Measurements from ENCODE around the gene CDPF1.
A peak's percentile ranks its signal among the peaks of the same experiment; 100 is the strongest.

Gene CDPF1, protein sequence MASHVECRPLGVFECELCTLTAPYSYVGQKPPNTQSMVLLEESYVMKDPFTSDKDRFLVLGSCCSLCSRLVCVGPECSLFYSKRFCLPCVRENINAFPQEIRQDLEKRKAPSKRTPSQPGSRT

DNA sequence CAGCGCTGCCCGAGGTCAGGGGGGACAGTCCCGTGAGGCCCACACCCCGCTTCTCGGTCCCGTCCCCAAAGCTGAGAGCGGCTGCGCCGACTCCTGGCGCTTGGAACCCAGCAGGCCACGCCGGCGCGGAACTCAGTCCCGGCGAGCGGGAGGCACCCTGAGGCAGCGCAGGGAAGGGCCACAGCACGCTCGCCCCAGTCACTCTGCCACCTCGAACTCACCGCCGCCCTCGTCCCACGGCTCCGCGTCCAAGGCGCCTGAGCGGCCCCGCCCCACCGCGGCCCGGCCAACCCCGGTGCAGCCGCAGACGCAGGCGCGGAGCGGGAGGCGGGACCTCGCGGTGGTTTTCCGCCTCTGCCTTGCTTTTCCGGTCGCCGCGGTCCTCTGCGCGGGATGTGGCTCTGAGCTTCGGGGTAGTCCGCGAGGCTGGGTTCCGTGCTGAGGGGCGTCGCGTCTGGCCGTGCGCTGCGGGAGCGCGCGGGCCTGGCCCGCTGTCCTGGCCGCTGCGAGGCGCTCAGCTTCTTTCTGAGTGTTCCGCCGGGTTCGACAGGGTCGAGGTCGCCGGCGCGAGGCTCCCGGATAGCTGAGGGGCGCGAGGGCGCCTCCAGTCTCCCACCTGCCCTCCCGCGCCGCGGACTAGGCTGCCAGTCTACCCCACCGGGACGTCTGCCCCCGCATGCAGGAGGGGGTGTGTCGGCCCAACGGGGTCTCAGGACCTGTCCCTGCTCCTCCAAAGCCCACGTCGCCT, at the start of gene CDPF1:
CDPF1 (minus strand) TSS at position 259 of the 748 bp plus-strand sequence. CDS start 2,009 bp downstream, outside the sequence.
- peak; percentile 1 to 40 for DNase-seq

DNA sequence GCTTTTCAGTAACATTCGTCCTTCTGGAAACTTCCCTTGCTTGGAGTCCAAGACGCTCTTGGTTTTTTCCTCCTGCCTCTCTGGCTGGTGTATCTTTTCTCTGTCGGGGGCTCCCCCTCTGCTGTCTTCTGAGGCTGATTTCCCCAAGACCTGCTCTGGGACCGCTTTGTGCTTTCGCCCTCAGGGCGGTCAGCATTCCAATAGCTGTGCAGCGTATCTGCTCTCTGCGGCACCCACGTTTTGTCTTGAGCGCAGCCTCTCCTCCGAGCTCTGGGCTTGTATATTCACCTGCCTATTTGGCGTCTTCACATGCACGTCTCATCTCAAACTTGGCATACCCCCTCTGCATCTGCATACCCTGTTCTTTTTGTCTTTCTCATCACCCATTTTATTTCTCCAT, 49.0 kb upstream of the CDPF1 start:
- DNase-seq = no peak

DNA sequence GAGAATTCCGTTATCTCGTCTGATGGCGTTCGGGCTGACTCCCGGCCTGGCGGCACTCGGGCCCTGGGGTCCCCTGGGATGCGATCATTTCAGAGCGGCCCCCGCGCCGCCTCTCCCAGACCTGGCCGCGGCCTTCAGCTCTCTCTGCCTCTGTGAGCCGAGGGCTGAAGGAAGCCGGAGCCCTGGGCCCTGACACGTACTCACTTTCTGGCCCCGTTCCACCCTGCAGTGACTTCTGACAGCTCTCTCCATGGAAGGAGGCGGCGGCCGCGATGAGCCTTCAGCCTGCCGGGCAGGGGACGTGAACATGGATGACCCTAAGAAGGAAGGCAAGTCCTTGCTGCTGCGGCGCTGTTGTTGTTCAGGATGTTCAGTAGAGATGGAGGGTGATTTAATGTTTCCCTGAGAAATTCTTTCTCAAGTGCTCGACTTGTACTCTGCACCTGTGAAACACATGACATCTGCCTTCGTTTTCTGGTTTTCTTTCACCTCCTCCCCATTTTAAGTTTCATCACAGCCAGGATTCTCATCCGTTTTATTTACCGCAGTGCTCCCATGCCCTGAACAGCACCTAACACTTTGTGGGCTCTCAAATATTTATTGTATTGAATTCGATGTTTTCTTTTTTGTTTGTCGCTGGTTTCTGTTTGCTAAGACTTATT, 47.2 kb upstream of the CDPF1 start:
- DNase-seq = no peak

DNA sequence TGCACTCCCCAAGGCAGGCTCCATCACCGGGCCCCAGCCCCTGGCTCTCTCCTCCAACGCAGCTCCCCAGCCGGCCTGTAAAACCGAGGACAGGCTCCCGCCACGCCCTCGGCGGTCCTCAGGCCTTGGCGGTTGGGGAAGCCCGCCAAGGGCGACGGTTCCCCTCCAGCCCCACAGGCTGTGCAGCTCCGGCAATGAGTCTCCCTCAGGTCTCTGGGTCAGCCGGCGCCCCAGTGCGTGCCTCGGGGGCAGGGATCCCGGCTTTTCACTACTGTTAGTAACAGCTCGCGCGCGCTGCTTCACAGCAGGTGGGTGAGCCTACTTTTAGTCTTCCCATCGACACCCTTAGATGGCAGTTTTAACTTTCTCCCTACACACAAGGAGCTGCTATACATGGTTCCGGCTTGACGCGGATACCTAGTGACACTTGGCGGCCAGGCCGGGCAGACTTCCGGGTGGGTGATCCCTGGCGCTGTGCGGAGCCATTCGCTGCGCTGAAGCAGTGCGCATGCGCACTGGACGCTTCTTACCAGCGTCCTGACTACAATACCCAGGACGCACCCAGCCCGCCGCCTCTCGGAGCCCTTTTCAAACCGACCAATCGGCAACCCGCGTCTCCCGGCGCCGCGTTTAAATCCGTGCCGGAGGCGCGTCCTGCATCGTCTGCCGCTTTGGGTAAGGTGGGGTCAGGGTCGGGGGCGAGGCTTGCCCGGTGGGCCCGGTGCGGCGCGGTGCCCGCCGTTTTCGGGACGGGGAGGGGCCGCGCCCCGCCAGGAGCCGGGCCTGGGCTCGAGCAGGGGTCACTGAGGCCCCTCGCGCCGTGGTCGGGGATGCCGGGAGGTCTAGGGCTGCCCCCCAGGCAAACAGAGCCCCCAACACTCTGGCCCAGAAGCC, 46.4 kb upstream of the CDPF1 start, which contains the start of gene GTSE1:
GTSE1 (plus strand) TSS at position 614 of the 894 bp plus-strand sequence. CDS start 531 bp downstream, outside the sequence.
- DNase-seq = peak; percentile 33 to 54

DNA sequence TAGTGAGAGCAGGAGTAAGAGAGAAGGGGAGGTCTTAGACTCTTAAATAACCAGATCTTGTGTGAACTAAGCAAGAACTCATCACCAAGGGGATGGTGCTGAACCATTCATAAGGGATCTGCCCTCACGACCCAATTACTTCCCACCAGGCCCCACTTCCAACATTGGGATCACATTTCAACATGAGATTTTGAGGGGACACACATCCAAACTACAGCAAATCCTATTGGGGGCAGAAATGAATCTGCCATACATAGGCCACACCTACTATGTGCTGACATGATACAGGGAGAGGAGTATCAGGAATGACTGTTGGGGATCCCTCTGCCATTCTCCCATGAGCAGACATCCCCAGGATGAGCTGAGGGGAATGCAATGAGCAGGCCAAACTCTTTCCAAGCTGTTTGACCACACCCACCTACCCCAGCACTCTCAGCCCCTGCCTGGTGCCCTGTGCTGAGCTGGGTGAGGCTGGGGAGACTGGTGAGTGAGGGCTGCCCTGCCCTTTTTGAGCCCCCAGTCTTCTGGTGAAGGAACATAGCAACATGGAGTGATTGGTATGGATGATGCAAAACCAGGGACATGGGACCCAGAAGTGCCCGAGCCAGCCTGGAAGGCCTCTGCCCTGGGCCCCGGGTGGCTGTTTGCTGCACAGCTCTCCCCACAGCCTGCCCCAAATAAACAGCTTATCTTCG, 45.3 kb upstream of the CDPF1 start:
- DNase-seq = no peak

DNA sequence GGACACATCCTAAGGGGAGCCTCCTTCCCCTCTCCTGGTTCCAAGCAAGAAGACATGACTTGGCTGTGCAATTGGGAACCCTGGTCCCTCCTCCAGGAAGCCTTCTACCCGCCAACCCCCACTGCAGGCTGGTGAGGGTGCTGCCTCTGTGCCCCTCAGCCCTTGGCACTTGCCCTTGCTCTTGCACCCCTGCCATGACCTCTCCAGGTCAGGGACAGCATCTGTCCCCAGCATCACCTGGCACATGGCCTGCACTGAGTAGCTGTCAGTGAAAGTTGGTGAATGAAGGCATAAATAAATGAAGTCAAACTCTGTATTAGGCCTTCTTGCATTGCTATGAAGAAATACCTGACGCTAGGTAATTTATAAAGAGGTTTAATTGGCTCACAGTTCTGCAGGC, 44.7 kb upstream of the CDPF1 start:
- DNase-seq = no peak

DNA sequence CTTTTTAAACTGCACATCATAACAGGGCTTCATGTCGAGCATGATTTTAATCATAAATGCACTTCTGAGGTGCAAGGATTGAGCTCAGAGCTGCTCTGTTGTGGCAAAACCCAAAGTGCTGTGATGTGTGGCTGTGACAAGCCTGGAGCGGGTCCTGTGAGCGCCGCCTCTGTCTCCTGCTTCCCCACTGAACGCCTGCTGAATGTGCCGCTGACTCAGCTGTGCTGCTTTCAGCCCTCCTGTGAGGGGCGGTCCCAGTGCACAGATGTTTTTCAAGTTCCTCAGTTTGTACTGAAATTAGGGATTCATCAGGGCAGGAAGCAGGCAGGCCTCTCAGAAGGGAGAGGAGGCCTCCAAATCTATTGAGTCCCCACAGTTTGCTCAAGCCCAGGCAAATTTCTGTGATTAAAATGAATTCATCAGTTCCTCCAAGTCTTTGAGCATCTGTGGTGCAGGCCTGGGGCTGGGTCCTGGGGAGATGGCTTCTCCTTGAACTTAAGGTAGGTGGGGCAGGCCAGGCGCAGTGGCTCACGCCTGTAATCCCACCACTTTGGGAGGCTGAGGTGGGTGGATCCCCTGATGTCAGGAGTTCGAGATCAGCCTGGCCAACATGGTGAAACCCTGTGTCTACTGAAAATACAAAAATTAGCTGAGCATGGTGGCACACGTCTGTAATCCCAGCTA, 43.6 kb upstream of the CDPF1 start:
- no peak for DNase-seq

DNA sequence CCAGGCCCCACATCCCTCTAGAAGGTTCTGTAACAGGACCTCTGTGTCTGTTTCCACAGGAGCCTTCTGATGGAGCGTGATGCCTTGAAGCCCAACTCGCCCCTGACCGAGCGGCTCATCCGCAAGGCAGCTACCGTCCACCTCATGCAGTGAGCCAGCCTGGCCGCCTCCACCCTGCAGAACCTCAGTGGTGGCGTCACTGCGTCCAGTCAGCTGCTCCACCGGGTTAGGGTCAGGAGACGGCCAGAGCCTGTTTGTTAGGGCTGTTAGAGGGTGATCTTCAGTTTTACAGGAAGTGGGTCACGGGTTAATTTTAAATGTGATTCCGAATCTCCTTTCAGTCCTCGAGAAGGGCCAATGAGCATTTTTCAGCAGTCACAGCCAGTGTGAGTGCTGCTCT, 42.6 kb upstream of the CDPF1 start:
- DNase-seq = no peak

DNA sequence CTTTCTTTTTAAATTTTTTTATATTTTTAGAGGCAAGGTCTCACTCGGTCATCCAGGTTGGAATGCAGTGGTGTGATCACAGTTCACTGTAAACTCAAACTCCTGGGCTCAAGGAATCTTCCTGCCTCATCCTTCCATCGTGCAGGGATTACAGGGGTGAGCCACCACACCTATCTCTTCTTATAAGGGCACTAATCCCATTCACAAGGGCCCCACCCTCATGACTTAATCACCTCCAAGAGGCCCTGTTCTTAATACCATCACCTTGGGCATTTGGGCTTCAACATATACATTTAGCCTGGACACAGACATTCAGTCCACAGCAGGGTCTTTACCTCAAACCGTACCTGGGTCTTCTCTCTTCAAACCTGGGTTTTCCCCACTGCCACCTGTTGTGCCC, 42.1 kb upstream of the CDPF1 start:
- DNase-seq = no peak

DNA sequence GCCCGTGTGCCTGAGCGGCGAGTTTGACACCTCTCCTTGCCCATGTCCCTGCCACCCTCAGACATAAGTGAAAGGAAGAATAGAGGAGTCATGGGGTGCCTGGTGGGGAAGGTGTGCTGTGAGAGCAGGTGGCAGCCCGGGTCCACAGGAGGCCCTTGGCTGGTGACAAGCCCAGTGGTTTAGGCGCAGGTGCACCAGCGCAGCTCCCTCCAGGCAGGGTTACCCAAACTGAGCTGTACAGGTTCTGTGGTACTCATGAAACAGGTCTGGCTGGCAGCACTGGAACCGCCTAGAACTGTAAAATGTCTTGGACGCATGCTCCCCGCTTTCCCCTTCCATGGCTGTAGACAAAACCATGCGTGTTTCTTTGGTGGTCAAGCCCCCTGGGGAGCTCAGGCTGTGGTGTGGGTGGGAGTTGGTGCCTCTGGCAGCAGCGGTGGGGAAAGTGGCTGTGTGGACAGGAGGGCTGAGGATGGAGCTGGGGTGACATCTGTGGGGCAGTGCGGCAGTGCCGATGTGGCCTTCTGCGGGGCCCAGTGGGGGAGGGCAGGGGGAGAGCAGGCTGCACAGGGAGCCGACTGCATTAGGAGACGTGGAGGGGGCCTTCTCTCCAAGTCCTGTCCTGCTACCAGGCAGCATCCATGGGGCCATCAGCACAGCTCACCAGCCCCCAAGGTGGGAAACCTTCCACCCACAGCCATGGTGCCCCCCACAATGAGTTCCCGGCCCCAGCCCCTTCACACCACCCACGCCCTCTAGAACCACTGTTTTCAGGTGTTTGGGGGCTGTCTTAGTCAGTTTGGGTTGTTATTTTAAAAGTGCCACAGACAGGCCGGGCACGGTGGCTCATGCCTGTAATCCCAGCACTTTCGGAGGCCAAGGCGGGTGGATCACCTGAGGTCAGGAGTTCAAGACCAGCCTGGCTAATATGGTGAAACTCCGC, 41.0 kb upstream of the CDPF1 start:
- DNase-seq = no peak

DNA sequence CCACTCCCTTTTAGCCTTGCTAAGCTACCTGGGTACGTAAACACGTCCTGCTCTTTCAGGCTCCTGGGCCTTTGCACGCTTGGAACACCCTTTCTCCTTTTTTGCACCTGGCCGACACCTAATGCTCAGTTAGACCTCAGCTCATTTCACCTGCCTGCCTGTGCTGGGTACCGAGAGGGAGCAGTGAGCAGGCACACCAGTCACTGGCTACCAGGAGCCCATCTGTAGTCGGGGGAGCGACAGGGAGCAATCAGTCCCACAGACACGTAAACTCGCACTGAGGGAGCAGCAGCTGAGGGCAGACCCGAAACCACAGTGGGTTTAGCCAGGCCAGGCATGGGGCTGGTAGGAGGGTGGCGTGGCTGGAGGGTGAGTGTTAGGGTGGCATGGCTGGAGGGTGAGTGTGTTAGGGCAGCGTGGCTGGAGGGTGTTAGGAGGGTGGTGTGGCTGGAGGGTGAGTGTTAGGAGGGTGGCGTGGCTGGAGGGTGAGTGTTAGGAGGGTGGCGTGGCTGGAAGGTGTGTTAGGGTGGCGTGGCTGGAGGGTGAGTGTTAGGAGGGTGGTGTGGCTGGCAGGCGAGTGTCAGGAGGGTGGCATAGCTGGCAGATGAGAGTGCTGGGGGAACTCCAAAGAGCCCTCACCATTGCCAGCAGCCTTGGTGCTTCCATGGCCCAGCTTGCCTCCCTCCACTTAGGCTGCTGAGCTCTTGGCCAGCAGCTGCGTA, 40.2 kb upstream of the CDPF1 start:
- no peak for DNase-seq

DNA sequence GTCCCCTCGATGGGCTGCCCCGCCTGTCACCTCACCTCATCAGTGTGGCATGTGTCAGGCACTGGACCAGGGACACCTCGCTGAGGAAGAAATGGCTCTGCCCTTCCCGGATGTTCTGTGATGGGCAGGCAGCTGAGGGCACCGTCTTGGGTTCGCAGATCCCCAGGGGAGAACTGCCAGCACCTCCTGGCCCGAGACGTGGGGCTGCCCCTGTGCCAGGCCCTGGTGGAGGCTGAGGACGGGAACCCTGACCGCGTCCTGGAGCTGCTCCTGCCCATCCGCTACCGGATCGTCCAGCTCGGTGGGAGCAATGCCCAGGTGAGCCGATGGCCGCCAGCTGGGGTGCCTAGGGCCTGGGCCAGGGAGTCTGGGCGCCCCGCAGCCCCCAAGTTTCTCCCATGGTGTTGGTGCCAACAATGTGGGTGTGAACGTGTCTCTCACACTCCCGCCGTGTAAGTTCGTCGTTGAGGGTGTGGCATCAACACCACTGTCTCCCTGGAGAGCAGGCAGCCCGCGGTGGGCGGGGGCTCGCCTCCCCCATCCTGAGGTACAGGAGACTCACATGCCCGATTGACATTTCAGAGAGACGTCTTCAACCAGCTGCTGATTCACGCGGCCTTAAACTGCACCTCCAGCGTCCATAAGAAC, 39.3 kb upstream of the CDPF1 start:
- no peak for DNase-seq

DNA sequence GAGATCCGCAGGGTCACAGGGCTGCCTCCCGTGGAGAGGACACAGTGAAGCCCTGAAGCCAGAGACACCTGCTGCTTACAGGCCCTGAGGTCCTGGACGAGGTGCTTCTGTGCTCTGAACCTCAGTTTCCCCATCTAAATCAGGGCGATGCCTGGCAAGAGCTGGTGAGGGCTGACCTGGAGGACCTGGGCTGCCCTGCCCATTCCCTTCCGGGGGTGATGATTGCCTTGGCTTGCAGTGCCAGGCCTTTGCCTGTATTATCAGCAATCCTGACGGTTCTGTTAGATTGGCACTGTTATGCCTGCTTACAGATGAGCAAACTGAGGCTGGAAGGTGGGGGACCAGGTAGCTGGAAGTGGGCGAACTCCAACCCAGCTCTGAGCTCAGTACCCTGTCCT, 38.8 kb upstream of the CDPF1 start:
- DNase-seq = no peak

DNA sequence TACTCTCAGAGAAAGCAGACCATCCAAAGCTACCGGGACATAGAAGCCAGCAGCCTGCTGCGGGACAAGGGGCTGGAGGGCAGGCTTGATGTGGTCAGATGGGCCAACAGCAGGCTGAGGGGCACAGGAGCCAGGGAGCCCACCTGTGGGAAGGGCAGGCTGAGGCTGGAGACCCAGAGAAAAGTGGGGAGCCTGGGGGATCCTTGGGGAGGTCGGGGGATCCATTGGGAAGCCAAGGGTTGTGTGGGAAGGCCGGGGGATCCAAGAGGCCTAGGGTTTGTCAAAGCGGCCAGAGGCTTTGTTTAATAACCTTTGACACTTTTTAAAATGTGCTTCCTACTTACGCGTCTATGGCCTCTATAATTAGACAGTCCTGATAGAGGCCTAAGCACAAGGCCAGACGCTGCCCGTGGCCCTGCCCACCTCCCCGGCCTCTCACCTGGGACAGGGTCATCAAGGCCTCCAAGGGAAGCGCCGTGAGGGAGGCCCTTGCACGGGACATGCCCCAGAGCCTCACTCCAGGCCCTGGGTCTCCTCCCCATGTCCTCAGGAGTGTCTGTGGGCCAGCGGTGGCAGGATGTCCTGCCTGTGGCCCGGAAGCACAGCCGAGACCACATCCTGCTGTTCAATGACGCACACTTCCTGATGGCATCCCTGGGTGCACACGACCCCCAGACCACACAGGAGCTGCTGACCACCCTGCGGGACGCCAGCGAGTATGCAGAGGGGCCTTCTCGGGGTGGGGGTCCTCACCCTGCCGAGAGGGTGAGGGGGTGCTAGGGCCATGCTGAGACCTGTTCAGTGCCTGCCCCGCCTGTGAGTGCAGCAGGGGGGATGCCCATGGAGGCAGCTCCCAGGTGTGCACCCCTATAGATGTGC, 38.0 kb upstream of the CDPF1 start:
- DNase-seq = no peak

DNA sequence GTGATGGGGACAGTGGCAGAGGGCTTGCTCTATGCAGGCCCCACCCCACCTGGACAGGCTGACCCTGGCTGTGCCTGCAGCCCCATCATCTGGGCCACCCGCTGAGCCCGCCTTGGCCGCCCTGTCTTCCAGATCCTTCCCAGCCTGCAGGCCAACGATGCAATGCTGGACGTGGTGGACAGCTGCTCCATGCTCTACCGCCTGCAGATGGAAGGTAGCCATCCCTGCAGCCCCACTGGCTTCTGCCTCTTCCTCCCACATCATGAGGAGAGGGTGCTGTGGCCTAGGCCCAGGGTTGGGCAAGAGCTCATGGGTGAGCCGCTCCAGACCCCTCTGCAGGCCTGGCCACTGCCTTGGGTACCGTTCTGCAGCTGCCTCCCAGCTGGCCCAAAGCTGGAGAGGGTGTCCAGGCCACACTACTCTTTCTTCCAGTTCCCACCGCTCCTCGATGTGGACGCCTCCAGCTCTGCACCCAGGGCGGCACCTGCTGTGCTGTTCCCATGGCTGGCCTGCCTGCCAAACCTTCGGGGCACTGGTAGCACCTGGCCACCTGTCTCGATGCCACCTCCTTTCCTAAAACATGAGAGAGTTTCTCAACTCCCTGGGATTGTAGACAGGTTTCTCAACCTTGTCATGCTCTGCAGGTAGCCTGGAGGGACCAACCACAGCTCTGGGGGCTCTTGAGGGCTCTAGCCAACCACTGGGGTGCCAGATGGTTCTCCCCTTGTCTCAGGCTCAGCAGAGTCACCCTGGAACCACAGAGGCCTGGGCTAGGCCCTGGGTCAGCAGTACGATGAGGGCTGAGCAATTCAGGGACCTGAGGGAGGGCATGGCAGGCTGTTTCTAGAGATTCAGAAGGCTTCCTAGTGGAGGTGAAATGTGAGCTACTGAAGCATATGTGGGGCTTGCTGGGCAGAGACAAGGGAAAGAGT, 37.1 kb upstream of the CDPF1 start:
- DNase-seq = no peak

DNA sequence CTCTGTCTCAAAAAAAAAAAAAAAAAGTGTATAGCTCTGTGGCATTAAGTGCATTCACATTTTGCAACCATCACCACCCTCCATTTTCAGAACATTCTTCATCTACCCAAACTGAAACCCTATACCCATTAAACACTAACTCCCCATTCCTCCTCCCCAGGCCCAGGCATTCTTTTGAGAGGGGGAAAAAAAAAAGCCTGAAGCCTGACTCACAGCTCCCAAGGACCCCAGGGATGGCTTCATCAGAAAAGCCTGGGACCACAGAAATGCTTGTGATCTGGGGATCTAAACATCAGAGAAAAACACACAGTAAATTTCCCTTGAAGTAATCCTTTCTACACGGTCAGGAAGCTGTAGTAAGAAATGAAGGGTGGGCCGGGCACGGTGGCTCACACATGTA, 35.9 kb upstream of the CDPF1 start:
- no peak for DNase-seq
